Transverse colon (tissue), 4 donors: Measurements from ENCODE around the gene APOA5. TPM values are rescaled to one million over a fixed set of nuclear protein-coding genes. Genes with fewer than 3 reads are reported as not detected.

Source experiments
- DNase-seq: peaks from one replicate; pipeline ENCODE4 v3.0.0-alpha.2; 2019
- H3K27ac ChIP-seq, 4 donors: fragments of 200-600 bp; sonication (generic); 2 replicates each; pipeline ENCODE4 v1.5.1; 2016 to 2018; ENCODE audit warnings: inconsistent platforms in 4 of 4
- H3K27me3 ChIP-seq: fragments of 200-600 bp; sonication (generic); 2 replicates; pipeline ENCODE4 v1.5.1; 2017; ENCODE audit warnings: inconsistent platforms
- H3K36me3 ChIP-seq, 4 donors: fragments of 200-600 bp; sonication (generic); 2 replicates each; pipeline ENCODE4 v1.5.1; 2017 to 2019; ENCODE audit warnings: inconsistent platforms in 4 of 4
- H3K4me1 ChIP-seq, 4 donors: fragments of 200-600 bp; sonication (generic); 2 replicates each; pipeline ENCODE4 v1.5.1; 2017 to 2020; ENCODE audit warnings: inconsistent platforms in 4 of 4
- H3K4me3 ChIP-seq, 4 donors: fragments of 200-600 bp; sonication (generic); 1 replicate in 1 of 4; 2 replicates in 3 of 4; pipeline versions ENCODE4 v1.5.1 to v1.6.1; 2017 to 2019; ENCODE audit warnings: inconsistent platforms in 4 of 4
- H3K9me3 ChIP-seq, 2 donors: fragments of 200-600 bp; sonication (generic); 2 replicates each; pipeline ENCODE4 v1.5.1; 2017 to 2019; ENCODE audit warnings: inconsistent platforms in 2 of 2
- CTCF ChIP-seq, 5 experiments: fragments of 200-600 bp in 3 of 5; fragments of 450-650 bp in 2 of 5; sonication (generic) in 3 of 5; IDR thresholded peaks; 1 replicate in 2 of 5; 2 replicates in 3 of 5; pipeline ENCODE4 v1.5.1; 2016 to 2017; ENCODE audit warnings: antibody characterized with exemption in 5 of 5, inconsistent platforms in 3 of 5, mild to moderate bottlenecking in 2 of 5, moderate library complexity in 1 of 5
- EP300 ChIP-seq: sonication (generic); formaldehyde crosslinking; IDR thresholded peaks from one replicate; pipeline ENCODE4 v1.6.1; 2017; ENCODE audit warnings: antibody characterized with exemption, low read depth
- POLR2A ChIP-seq: fragments of 450-650 bp; IDR thresholded peaks from one replicate; pipeline ENCODE4 v1.6.1; 2016; ENCODE audit warnings: antibody characterized with exemption, mild to moderate bottlenecking, moderate library complexity
- POLR2AphosphoS5 ChIP-seq, 3 donors: sonication (generic); formaldehyde crosslinking; IDR thresholded peaks; one replicate each; pipeline ENCODE4 v1.6.1; 2016; ENCODE audit warnings: antibody characterized with exemption in 3 of 3
- WGBS, 2 donors: methylation state at CpG; one replicate each; pipeline ENCODE4 v1.1.5; 2018; ENCODE audit warnings: low coverage in 1 of 2; 5-methylcytosine and 5-hydroxymethylcytosine counted together
- in situ Hi-C, 4 donors: fragments of 200-750 bp; cut with MboI; loops; one replicate each; pipeline versions ENCODE4 v1.15.0 to v1.15.1; 2017; ENCODE audit warnings: low sequenced_read_pairs in 3 of 4, low pct_ligation_motif_present in 1 of 4, low pct_unique_long_range_greater_than_20kb in 1 of 4
- intact Hi-C: fragments of 100-400 bp; cut with DNase I; formaldehyde crosslinking; loops from one replicate; pipeline ENCODE4 v1.15.1; 2023; ENCODE audit warnings: low total_unique reads
- total RNA-seq, 4 donors: library from RNA; depleted of rRNA; stranded (reverse); fragments of >200 nt; gene quantifications; one replicate each; pipeline ENCODE4 v1.1.0, GENCODE V29; 2016

APOA5 gene
- total RNA-seq, 4 donors from 2014 or later = not detected

- in situ Hi-C loops = no loop called here
- H3K36me3 ChIP-seq = no peaks in the 10 kb centered on the region
- no peak for TF ChIP-seq POLR2AphosphoS5 (IDR thresholded peaks at IDR 0.05)
- no peak for TF ChIP-seq CTCF (IDR thresholded peaks at IDR 0.05)
- TF ChIP-seq EP300 = no peak
- no peak for TF ChIP-seq POLR2A
- no peak overlapping the region for H3K4me3 ChIP-seq
- 83% methylated on average over 13 of the region's 13 CpGs; no CpG with 5 or more reads in 1 of the 2 donors for WGBS, 2 donors
- no peaks in the 10 kb centered on the region for H3K27me3 ChIP-seq
- DNase-seq = no peak
- intact Hi-C loops = loop anchor here (1.0 to 5.0 kb wide), 2 partner anchors 30 to 40 kb away; partner anchors contain the start of gene APOA5
- H3K9me3 ChIP-seq = no peaks in the 10 kb centered on the region
- H3K27ac ChIP-seq = no peak overlapping the region
- peaks cover 0 to 17% (median 11%) of the 10 kb centered on the region in 4 donors for H3K4me1 ChIP-seq
These were observed 40.9 kb upstream of the APOA5 start for GRCh38 chr11:116832350-116833290.

- peaks cover 0 to 17% (median 11%) of the 10 kb centered on the region in 4 donors for H3K4me1 ChIP-seq
- 71 to 88% methylated on average over 1 to 7 of the region's 7 CpGs for WGBS, 2 donors
- no peaks in the 10 kb centered on the region for H3K36me3 ChIP-seq
- no peak overlapping the region for H3K4me3 ChIP-seq
- H3K27ac ChIP-seq = no peak overlapping the region
- TF ChIP-seq POLR2AphosphoS5 (IDR thresholded peaks at IDR 0.05) (no peak), CTCF (IDR thresholded peaks at IDR 0.05) (no peak), POLR2A (no peak)
- in situ Hi-C loops = no loop called here
- intact Hi-C loops = loop anchor here (5.0 kb wide), 1 partner anchor 40 kb away; the partner anchor contains the start of gene APOA5
- no peak for DNase-seq
- no peaks in the 10 kb centered on the region for H3K9me3 ChIP-seq
- H3K27me3 ChIP-seq = no peaks in the 10 kb centered on the region
These were observed 40.2 kb upstream of the APOA5 start for GRCh38 chr11:116831790-116832349.

- no peak for DNase-seq
- Histone ChIP-seq H3K4me1 (peaks cover 0 to 6% (median 2%) of the 10 kb centered on the region in 4 donors), H3K4me3 (no peak overlapping the region), H3K27me3 (no peaks in the 10 kb centered on the region), H3K36me3 (no peaks in the 10 kb centered on the region), H3K27ac (no peak overlapping the region), H3K9me3 (no peaks in the 10 kb centered on the region)
- intact Hi-C loops (loop anchor here (5.0 kb wide), 1 partner anchor 38 kb away; the partner anchor contains the start of gene APOA5), in situ Hi-C loops (no loop called here)
- TF ChIP-seq CTCF (IDR thresholded peaks at IDR 0.05) (no peak), EP300 (no peak), POLR2A (no peak), POLR2AphosphoS5 (IDR thresholded peaks at IDR 0.05) (no peak)
- 97% methylated on average over 17 of the region's 17 CpGs; no CpG with 5 or more reads in 1 of the 2 donors for WGBS, 2 donors
These were observed 38.7 kb upstream of the APOA5 start for GRCh38 chr11:116830184-116830912.
